NCI-H748 (cell line): ENCODE measurements around the gene KCNMA1.
A peak's percentile ranks its signal among the peaks of the same experiment; 100 is the strongest.
"Not testable (repeated sequence)": the region's sequence is repeated elsewhere in the genome, so short reads cannot be mapped to it uniquely, and the experiment has no call there.

Experiments
- DNase-seq: peaks from one replicate; lab custom pipeline; 2025; ENCODE audit not compliant: unreplicated experiment; lab: John Stamatoyannopoulos, UW

KCNMA1 gene

DNA sequence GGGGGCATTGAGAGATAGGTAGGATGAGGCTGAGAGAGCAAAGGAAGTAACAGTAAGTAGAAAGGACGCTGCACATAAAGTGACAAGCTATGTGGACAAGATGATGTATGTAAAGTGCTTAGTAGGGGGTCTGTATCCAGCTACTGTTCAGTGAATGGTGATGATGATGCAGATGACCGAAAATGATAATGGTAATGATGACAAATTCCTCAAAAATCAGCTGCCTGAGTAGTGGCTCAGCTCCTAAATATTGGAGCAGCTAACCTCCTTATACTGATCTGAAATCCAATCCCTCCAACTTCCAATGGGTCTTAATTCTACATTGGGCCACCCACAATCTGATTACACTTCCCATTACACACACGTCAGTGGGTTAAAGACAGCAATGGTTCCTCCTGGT, 27.1 kb upstream of the KCNMA1 start:
- DNase-seq, result no peak

- no peak for DNase-seq
Observed at GRCh38 chr10:77664008-77664407, 26.4 kb upstream of the KCNMA1 start.

DNA sequence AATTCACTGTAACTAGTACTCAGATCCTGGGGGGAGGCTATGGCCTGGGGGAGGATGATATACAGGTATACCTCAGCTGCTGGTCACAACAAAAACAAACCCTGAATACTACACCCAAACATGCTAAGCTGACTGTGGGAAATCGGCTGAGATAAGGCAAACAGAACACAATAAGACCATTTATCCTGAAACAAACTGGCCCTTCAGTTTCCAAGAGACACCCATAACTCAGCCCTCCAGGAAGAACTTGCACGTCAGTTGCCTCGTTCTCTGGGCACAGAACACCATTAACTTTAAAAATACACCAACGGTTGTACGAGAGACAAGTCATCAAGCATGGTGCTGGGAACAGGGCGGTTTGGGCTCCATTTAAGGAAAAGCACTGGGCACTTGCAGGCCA, 24.1 kb upstream of the KCNMA1 start:
- no peak for DNase-seq

DNA sequence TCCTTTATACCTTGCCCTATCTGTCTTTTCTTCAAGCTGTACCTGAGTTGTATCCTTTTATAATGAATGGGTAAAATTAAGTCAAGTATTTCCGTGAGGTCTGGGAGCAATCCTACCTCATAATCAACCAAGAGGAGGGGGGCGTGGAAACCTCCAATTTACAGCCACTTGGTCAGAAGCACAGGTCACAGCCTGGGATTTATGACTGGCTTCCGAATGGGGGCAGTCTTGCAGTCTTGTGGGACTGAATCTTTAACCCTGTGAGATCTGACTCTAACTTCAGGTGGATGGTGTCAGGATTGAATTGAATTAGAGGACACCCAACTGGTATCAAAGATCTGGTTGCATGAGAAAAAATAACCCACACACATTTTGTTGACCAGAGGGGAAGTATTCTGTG, 23.5 kb upstream of the KCNMA1 start:
- peak; percentile 5 for DNase-seq

DNA sequence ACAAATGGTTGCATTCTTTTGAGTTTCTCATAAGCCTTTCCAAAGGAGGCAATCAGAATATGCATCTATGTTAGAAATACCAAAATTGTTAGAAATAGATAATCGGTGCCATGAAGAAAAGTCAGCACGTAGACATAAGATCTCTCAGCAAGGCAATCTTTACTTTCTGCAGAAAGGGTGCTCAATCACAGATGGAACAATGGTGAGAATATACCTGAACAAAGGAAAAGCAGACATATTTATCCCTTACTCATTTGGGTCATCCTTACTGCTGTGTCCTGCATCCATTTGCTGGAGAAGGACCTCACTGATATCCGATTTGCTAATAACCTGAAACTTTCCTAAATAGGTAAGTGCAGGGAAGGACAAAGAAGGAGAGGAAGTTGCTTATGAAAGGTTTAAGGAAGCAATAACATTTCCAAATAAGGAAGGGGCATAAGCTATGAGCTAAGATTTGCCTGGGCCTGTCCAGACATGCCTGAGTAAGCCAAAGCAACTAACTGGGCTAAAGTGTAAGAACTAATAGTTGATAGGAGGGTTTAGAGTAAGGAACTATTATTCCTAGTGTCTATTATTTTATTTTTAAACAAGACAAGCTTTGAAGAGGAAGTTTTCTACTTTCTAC, 21.6 kb upstream of the KCNMA1 start:
- DNase-seq, result not testable (repeated sequence)

DNA sequence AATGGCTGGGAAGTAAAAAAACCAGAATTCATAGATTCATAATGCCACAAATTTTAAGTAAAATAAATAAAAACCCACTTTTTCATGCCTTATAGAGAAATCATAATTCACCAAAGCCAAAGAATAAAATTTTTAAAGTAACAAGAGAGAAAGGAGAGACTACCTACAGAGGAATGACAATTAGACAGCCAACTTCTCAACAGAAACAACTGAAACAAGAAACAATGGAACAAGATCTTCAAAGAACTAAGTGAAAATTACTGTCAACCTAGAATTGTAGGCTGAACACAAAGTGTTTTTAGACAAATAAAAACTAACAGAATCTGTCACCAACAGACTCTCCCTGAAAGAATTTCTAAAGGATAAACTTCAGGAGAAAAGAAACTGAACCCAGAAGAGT, 15.6 kb upstream of the KCNMA1 start:
- DNase-seq, result no peak

DNA sequence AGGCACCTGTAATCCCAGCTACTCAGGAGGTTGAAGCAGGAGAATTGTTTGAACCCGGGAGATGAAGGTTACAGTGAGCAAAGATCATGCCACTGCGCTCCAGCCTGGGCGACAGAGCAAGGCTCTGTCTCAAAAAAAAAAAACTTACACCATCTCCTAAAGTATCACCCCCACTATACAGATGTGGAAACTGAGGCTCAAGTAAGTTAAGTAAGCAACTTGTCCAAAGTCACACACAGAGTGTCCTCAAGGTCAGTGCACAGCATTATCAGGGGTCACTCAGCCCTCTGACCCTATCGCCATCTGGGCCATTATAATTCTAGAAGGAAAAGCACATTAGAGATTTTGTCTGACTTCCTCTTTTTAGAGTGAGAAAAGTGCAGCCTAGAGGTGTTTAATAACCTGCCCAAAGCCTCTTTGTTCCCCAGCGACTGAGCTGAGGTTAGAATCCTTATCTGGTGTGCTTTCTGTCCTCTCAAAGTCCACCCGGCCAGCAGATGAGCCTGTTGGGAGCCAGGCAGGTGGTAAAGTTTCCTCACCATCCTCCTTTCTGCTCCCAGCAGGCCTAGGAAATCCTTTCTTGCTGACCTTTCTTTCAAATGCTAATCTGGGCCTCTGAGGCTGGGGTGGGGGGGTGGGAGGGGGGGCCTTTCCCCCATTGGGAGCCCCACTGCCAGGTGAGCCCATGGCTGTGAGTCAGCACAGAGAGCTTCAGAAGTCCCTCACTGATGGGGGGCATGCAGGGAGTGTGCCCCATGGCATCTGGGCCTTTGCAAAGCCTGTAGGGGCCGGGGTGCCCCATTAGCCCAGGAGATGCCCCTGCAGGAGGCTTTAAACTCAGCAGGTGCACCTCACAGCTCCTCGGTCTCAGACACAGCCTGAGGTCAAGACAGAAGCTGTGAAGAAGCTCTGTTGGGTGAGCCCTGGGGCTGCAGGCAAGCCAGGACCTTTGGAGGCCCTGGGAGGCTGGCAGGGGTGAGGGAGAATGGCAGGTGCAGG, 12.0 kb upstream of the KCNMA1 start:
- DNase-seq, result no peak

DNA sequence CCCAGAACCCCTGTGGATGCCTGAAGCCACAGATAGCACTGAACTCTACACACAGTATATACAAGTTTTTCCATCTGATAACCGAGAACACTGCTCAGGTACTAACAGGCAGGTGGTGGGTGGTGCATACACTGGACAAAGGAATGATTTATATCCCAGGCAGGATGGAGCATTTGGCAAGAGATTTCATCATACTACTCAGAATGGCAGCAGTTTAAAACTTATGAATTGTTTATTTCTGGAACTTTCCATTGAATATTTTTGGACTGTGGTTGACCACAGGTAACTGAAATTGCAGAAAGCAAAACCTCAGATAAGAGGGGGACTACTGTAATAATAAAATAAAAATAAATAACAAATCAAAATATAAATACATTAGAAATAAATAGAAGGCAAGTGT, 10.9 kb upstream of the KCNMA1 start:
- DNase-seq, result peak; percentile 30

DNA sequence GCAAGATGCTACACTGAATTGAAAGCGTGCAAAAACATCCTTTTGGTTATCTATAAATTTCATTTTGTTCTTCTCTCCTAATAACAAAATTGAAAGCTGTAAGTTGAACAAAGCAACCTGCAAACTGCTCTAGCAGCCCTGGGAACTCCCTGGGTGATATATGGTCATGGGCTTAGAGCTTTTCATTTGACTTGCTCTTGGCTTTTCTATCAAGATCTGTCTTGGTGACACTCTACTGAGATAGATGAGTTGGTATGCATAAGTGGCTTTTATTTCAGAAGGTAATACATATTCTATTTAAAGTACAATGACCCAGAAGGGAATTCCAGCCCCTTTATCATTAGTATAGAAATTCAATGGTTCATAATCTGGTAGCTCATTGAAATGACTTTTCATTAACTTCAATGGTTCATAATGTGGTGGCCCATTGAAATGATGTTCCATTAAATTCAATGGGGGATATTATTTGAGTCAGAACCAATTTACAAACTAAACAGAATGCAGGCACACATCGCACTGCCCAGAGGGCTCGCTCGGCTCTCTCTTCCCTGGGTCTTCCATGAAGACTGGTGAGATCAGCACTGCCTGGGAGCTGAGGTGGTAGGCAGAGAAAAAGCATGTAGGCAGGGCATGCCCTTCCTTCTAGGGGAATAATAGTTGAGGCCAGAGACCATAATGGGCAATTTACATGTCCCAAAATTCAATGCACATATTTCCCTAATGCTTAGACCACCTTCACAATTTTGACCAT, 10.1 kb upstream of the KCNMA1 start:
- DNase-seq, result no peak

DNA sequence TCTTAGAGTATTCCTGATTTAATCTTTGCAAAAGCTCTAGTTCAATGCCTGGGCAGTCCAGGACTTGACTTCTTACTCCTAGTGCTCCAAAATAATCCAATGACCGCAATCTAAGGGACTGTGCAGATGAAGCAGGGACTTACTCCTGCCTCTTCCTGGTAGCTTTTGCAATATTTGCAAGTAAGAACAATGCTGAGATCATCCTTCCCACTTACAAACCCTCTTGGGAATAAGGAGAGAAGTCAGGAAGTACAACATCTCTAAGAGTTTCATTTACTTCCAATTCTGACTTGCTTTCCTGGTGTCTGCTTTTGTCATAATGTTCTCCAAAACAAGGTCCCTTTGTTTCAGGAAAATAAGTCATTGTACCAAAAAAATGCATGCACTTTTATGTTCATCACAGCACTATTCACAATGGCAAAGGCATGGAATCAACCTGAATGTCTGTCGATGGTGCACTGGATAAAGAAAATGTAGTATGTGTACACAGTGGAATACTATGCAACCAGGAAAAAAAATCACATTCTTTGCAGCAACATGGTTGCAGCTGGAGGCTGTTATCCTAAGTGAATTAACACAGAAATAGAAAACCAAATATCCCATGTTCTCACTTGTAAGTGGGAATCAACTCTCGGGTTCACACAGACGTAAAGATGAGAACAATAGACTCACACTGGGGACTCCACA, 7.1 kb upstream of the KCNMA1 start:
- DNase-seq, result no peak

- peak; percentile 53 for DNase-seq
Observed at GRCh38 chr10:77643795-77644468, 6.3 kb upstream of the KCNMA1 start.

DNA sequence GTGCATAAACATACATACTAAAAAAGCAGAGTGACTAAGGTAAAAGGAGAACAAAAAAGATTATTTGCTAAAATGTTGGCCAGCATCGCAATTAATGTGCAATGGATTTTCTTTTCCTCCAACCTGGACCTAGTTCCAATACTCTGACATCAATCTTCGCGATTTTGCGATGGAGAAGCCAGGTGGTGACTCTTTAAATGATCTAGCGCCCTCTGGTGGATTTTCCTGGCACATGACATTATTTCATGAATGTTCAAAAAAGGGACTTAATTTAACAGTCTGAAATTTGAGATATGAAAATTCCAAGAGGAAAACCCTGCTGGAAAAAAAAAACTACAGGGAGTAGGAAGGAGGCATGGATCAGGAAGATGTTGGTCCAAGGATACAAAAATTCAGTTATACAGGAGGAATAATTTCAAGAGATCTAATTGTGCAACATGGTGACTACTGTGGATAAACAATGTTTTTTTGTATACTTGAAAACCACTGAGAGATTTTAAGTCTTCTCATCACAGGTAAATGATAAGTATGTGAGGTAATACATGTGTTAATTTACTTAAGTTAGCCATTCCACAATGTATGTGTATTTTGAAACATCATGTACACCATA, 4.3 kb upstream of the KCNMA1 start:
- peak; percentile 75 for DNase-seq

DNA sequence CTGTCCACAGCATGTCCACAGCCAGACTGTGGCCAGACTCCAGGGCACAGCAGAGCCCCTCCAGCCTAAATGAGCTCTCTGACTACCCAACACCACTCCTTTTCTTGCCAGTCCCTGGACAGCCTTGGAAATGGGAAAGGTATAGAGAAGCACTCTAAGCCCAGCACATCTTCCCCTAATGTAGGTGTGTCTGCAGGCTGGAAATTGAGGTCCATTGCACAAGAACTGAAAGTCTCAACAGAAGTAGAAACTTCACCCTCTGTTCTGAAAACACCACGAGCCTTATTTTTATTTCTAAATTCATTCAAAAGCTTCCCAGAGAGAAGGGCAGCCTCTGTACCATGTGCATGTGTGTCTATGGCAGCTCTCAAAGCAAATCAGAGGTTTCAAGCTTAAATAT, 3.7 kb upstream of the KCNMA1 start:
- DNase-seq, result no peak

- DNase-seq, result no peak
Observed at GRCh38 chr10:77640167-77640566, 2.6 kb upstream of the KCNMA1 start.

DNA sequence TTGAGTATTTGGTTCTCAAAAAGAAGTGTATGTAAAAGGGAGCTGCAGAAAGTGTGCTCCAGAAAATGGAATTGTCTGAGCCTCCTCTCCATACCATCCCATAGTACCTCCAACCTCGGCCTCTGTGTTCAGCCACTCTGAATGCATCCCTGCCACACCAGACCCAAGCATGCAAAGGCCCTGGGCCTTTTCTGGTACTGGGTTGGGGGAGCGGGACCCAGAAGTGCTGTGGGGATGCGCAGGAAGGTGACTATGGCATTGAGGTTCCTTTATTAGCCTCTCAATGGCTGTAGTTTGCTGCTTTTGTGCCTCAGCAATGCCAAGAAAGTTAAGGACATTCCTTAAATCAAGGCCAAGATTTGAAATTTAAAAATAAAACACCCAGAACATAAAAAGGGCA, 2.1 kb upstream of the KCNMA1 start:
- DNase-seq, result no peak

DNA sequence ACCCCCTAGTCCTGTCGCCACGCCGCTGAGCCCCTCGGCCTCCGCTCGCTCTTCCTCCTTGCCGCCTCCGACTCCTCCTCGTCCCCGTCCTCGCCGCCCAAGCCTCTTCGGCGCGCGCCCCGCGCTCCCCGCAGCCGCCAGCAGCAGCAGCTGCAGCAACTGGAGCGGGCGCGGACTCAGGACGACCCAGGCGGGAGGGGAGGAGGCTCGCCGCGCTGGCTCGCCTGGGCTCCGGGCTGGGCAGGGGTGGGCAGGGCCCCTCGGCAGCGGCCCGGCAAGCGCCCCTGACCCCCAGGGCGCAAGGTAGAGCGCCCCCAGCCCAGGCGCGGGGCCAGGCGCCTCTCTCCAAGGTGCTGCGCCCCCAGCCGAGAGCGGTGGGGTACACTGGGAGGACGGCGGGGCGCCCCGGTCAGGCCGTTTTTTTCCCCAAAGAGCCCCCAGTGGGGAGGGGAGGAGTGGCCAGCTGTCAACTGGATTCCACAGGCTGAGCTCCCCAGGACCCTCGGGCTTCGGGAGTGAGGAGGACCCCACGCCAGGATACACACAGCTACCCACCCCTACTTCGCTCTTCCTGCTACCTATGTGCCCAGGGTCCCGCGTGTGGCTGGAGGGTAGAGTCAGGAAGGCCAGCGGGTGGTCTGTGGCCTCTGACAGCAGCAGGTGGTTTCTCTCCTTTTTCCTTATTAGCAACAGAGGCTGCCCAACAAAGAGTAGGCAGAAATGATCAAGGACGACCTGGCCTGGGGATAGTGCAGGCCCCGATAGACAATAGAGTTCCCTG, 903 bp upstream of the KCNMA1 start:
- peak; percentile 67 for DNase-seq

GRCh38 chr10:77636967-77637531, 559 bp downstream of the KCNMA1 start:
- peak; percentile 60 for DNase-seq

DNA sequence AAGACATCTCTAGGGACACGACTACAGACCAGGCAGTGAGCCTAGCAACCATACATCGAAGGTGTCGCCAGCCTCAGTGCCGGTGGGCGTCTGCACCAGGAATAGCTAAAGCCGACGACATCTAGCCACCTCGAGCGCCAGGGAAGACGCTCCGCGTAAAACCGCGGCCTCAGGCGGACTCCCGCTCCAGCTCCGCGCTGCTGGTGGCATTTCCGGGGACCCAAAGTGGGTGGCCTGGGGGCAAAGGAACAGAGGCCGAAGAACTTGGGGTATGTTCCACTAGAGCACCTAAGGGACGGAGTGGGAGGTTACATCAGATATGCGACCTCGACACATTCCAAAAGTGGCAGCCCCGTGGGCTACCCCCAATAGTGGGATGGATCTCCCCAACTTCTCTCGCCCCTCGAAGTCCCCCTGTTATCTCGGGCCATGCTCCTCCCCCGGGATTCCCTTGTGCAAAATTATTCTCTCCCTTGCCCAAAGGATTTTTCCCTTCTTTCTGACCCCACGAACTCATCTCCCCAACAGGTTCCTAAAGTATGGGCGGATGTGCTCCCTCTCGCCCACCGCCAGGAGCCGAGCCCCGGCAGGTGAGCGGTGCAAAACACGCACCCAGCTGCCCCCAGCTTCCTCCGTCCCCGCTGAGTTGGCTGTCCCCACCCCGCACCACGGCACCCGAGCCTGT, 1.2 kb downstream of the KCNMA1 start:
- DNase-seq, result peak; percentile 60
